Measurements from ENCODE around the gene TSPAN7.

The TSPAN7 gene

GRCh38 chrX:38599796-38600755, 38.7 kb downstream of the TSPAN7 start:
- H3K27ac ChIP-seq (ENCODE audit: poor library complexity, severe bottlenecking): no peak overlapping the region
- no peak overlapping the region for H3K4me3 ChIP-seq (ENCODE audit: severe bottlenecking)
- no peaks in the 10 kb centered on the region for H3K27me3 ChIP-seq (ENCODE audit: insufficient read depth, poor library complexity, severe bottlenecking)
- H3K4me1 ChIP-seq (ENCODE audit: insufficient read depth, poor library complexity, severe bottlenecking): no peaks in the 10 kb centered on the region
- no peak for TF ChIP-seq CTCF (IDR thresholded peaks at IDR 0.05; ENCODE audit: poor library complexity, severe bottlenecking)
- DNase-seq (ENCODE audit: low spot score) (no peak), ATAC-seq (ENCODE audit: low read depth) (no peak)
- no peaks in the 10 kb centered on the region for H3K9me3 ChIP-seq (ENCODE audit: severe bottlenecking)
- no peaks in the 10 kb centered on the region for H3K36me3 ChIP-seq (ENCODE audit: low read depth)

- H3K4me1 ChIP-seq (ENCODE audit: insufficient read depth, poor library complexity, severe bottlenecking): no peaks in the 10 kb centered on the region
- H3K36me3 ChIP-seq (ENCODE audit: low read depth): no peaks in the 10 kb centered on the region
- no peak for DNase-seq (ENCODE audit: low spot score)
- no peak for ATAC-seq (ENCODE audit: low read depth)
- no peak for TF ChIP-seq CTCF (IDR thresholded peaks at IDR 0.05; ENCODE audit: poor library complexity, severe bottlenecking)
- H3K27ac ChIP-seq (ENCODE audit: poor library complexity, severe bottlenecking): no peak overlapping the region
- no peak overlapping the region for H3K4me3 ChIP-seq (ENCODE audit: severe bottlenecking)
- no peaks in the 10 kb centered on the region for H3K27me3 ChIP-seq (ENCODE audit: insufficient read depth, poor library complexity, severe bottlenecking)
- no peaks in the 10 kb centered on the region for H3K9me3 ChIP-seq (ENCODE audit: severe bottlenecking)
These were observed 40.5 kb downstream of the TSPAN7 start for GRCh38 chrX:38601866-38602265.

- no peak for TF ChIP-seq CTCF (IDR thresholded peaks at IDR 0.05; ENCODE audit: poor library complexity, severe bottlenecking)
- DNase-seq (ENCODE audit: low spot score): no peak
- H3K36me3 ChIP-seq (ENCODE audit: low read depth): no peaks in the 10 kb centered on the region
- no peaks in the 10 kb centered on the region for H3K9me3 ChIP-seq (ENCODE audit: severe bottlenecking)
- H3K4me3 ChIP-seq (ENCODE audit: severe bottlenecking): no peak overlapping the region
- H3K4me1 ChIP-seq (ENCODE audit: insufficient read depth, poor library complexity, severe bottlenecking): no peaks in the 10 kb centered on the region
- no peaks in the 10 kb centered on the region for H3K27me3 ChIP-seq (ENCODE audit: insufficient read depth, poor library complexity, severe bottlenecking)
- ATAC-seq (ENCODE audit: low read depth): no peak
- no peak overlapping the region for H3K27ac ChIP-seq (ENCODE audit: poor library complexity, severe bottlenecking)
These were observed 45.5 kb downstream of the TSPAN7 start for GRCh38 chrX:38606821-38607220.

- TF ChIP-seq CTCF (IDR thresholded peaks at IDR 0.05; ENCODE audit: poor library complexity, severe bottlenecking): no peak
- ATAC-seq (ENCODE audit: low read depth) (no peak), DNase-seq (ENCODE audit: low spot score) (no peak)
- no peaks in the 10 kb centered on the region for H3K27me3 ChIP-seq (ENCODE audit: insufficient read depth, poor library complexity, severe bottlenecking)
- H3K4me3 ChIP-seq (ENCODE audit: severe bottlenecking): no peak overlapping the region
- H3K27ac ChIP-seq (ENCODE audit: poor library complexity, severe bottlenecking): no peak overlapping the region
- no peaks in the 10 kb centered on the region for H3K9me3 ChIP-seq (ENCODE audit: severe bottlenecking)
- no peaks in the 10 kb centered on the region for H3K36me3 ChIP-seq (ENCODE audit: low read depth)
- no peaks in the 10 kb centered on the region for H3K4me1 ChIP-seq (ENCODE audit: insufficient read depth, poor library complexity, severe bottlenecking)
These were observed 46.6 kb downstream of the TSPAN7 start for GRCh38 chrX:38607976-38608375.

GRCh38 chrX:38610849-38611248, 49.5 kb downstream of the TSPAN7 start:
- Histone ChIP-seq H3K4me1 (ENCODE audit: insufficient read depth, poor library complexity, severe bottlenecking) (no peaks in the 10 kb centered on the region), H3K36me3 (ENCODE audit: low read depth) (no peaks in the 10 kb centered on the region), H3K27me3 (ENCODE audit: insufficient read depth, poor library complexity, severe bottlenecking) (no peaks in the 10 kb centered on the region), H3K9me3 (ENCODE audit: severe bottlenecking) (no peaks in the 10 kb centered on the region), H3K4me3 (ENCODE audit: severe bottlenecking) (no peak overlapping the region), H3K27ac (ENCODE audit: poor library complexity, severe bottlenecking) (no peak overlapping the region)
- no peak for TF ChIP-seq CTCF (IDR thresholded peaks at IDR 0.05; ENCODE audit: poor library complexity, severe bottlenecking)
- ATAC-seq (ENCODE audit: low read depth) (no peak), DNase-seq (ENCODE audit: low spot score) (no peak)

Data from RWPE2 (cell line).